Activated CD8-positive, alpha-beta memory T cell treated with anti-CD3 and anti-CD28 coated beads, Interleukin-2, amount 50 U/mL, for 24 hours (primary cell): Measurements from ENCODE around the gene ZBTB39.
"Not testable (repeated sequence)": the region's sequence is repeated elsewhere in the genome, so short reads cannot be mapped to it uniquely, and the experiment has no call there.

ENCODE experiments used
- DNase-seq: peaks from one replicate; pipeline ENCODE4 v3.0.0-alpha.2; 2020; ENCODE audit errors: extremely low read depth

ZBTB39 gene

DNA sequence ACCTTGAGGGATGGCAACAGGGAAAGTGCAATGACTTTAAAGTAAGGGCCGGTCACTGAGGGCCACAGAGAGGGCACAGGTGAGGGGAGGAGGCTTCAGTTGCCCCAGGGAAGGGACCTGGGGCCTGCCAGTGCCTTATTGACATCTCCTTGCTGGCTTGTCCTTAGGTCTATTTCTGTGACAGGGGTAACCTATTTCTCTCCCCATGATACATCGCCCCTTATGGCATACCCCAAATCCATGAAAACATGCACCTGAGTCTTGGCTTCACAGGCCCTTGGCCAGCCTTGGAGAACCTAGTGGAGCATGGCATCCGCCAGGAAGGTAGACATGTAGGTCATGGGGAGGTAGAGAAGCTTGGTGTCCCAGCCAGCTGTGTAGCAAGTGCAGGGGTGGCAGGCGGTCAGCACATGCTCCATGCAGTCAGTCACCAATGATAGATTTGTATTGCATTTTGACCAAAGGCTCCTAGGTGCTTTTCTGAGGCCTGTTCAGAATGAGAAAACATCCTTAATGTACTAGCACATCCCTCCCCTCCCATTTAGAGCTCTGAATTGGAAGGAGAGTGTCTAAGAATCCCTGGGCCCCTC, 25.3 kb downstream of the ZBTB39 start:
- DNase-seq = no peak

DNA sequence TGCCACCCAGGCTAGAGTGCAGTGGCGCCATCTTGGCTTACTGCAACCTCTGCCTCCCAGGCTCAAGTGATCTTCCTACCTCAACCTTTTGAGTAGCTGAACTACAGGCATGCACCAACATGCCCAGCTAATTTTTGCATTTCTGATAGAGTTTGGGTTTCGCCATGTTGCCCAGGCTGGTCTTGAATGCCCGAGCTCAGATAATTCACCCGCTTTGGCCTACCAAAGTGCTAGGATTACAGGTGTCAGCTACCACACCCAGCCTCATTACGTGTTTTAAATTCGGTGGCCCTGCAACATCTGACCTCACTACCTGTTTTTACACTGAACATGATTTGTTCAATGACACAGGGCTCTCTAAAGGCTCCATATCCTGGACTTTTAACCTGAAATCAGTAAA, 26.1 kb downstream of the ZBTB39 start:
- DNase-seq = no peak

DNA sequence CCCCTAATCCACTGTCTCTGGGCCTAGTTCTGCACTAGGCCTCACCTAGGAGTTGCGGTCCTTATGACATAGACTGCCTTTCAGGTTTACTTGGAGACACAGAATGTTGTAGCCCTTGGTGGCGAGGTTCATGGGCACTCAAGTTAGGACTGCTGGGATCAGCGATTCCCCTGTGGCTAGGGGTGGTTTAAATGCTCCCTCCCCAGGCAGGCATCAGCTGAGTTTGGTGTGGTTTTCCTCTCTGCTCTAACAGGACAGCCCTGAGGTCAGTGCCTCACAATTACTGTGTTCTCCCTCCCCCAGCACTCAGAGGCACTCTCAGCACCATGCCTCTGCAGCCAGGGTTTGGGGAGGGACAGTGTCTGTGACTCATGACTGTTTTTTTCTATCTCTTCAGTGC, 26.7 kb downstream of the ZBTB39 start:
- DNase-seq = no peak

DNA sequence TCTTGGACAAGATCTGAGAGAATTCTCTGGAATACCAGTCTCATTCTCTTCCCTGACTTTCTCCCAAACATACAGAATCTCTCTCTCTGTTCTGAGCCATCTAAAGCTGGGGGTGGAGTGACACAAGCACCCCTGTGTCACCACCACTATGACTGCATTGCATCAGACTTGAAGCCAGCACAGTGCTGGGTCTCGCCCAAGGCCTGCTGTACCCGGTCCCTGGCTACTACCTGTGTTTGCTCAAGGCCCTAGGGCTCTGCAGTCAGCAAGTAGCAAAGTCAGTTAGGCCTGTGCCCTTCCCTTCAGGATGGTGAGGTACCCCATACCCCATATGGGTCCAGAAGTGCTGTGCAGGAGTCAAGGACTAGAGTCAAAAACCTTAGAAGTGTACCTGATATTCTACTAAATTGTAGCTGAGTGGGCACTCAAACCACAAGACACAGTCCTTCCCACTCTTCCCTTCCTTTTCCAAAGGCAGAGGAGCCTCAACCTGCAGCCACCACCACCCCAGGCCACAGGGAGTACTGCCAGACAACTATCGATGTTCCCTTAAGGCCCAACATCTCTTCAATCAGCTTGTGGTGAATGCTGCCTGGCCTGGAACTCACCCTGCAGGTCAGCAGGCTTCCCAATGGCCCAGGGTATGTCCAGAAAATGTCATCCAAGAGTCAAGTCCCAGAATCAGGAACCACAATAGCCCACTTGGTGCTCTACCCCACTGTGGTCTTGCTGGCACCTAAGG, 27.8 kb downstream of the ZBTB39 start:
- no peak for DNase-seq

DNA sequence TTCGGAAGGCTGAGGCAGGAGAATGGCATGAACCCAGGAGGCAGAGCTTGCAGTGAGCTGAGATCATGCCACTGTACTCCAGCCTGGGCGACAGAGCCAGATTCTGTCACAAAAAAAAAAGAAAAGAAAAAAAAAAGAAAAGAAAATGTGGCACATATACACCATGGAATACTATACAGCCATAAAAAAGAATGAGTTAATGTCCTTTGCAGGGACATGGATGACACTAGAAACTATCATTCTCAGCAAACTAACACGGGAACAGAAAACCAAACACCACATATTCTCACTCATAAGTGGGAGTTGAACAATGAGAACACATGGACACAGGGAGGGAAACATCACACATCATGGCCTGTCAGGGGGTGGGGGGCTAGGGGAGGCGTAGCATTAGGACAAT, 29.0 kb downstream of the ZBTB39 start:
- DNase-seq = not testable (repeated sequence)

DNA sequence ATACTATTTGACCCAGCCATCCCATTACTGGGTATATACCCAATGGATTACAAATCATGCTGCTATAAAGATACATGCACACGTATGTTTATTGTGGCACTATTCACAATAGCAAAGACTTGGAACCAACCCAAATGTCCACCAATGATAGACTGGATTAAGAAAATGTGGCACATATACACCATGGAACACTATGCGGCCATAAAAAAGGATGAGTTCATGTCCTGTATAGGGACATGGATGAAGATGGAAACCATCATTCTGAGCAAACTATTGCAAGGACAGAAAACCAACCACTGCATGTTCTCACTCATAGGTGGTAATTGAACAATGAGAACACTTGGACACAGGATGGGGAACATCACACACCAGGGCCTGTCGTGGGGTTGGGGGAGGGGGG, 32.1 kb downstream of the ZBTB39 start:
- not testable (repeated sequence) for DNase-seq

DNA sequence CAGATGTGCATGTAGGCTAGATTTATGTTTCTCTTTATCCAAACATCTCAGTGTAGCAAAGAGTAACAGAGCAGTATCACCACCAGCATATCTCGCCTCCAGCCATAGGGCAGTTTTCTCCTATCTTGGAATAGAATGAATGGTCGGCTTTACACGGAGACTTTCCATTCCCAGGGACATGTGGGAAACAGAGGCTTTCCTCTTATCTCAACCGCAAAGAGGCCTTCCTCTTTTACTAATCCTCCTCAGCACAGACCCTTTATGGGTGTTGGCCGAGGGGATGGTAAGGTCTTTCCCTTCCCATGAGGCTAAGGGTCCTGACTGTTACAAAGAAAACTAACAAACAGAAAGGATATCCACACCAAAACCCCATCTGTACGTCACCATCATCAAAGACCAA, 37.4 kb downstream of the ZBTB39 start:
- not testable (repeated sequence) for DNase-seq

DNA sequence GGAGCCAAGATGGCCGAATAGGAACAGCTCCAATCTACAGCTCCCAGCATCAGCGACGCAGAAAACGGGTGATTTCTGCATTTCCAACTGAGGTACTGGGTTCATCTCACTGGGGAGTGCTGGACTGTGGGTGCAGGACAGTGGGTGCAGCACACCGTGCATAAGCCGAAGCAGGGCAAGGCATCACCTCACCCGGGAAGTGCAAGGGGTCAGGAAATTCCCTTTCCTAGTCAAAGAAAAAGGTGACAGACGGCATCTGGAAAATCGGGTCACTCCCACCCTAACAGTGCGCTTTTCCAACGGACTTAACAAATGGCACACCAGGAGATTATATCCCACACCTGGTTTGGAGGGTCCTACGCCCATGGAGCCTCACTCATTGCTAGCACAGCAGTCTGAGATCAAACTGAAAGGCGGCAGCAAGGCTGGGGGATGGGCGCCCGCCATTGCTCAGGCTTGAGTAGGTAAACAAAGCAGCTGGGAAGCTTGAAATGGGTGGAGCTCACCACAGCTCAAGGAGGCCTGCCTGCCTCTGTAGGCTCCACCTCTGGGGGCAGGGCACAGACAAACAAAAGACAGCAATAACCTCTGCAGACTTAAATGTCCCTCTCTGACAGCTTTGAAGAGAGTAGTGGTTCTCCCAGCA, 40.2 kb downstream of the ZBTB39 start:
- DNase-seq = not testable (repeated sequence)

DNA sequence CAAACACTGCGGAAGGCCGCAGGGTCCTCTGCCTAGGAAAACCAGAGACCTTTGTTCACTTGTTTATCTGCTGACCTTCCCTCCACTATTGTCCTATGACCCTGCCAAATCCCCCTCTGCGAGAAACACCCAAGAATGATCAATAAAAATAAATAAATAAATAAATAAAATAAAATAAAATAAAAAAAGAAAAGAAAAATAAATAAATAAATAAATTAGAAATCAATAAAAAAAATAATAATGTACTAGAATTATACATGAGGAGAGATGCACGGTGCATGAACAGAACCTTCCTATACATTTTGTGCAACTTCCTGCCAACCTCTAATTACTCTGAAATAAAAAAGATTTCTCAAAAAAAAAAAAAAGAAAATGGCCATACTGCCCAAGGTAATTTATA, 41.2 kb downstream of the ZBTB39 start:
- not testable (repeated sequence) for DNase-seq

DNA sequence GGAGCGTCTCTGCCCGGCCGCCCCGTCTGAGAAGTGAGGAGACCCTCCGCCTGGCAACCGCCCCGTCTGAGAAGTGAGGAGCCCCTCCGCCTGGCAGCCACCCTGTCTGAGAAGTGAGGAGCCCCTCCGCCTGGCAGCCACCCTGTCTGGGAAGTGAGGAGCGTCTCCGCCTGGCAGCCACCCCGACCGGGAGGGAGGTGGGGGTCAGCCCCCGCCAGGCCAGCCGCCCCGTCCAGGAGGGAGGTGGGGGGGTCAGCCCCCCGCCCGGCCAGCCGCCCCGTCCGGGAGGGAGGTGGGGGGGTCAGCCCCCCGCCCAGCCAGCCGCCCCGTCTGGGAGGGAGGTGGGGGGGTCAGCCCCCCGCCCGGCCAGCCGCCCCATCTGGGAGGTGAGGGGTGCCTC, 42.8 kb downstream of the ZBTB39 start:
- not testable (repeated sequence) for DNase-seq

DNA sequence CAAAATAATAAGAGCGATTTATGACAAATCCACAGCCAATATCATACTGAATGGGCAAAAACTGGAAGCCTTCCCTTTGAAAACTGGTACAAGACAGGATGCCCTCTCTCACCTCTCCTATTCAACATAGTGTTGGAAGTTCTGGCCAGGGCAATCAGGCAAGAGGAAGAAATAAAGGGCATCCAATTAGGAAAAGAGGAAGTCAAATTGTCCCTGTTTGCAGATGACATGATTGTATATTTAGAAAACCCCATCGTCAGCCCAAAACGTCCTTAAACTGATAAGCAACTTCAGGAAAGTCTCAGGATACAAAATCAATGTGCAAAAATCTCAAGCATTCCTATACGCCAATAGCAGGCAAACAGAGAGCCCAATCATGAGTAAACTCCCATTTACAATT, 44.1 kb downstream of the ZBTB39 start:
- DNase-seq = not testable (repeated sequence)

DNA sequence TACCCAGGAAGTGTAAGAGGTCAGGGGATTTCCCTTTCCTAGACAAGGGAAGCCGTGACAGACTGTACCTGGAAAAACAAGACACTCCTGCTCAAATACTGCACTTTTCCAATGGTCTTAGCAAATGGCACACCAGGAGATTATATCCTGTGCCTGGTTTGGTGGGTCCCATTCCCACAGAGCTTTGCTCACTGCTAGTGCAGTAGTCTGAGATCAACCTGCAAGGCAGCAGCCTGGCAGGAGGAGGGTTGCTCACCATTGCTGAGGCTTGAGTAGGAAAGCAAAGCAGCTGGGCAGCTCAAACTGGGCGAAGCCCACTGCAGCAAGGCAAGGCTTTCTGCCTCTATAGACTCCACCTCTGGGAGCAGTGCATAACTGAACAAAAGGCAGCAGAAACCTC, 47.9 kb downstream of the ZBTB39 start:
- no peak for DNase-seq

DNA sequence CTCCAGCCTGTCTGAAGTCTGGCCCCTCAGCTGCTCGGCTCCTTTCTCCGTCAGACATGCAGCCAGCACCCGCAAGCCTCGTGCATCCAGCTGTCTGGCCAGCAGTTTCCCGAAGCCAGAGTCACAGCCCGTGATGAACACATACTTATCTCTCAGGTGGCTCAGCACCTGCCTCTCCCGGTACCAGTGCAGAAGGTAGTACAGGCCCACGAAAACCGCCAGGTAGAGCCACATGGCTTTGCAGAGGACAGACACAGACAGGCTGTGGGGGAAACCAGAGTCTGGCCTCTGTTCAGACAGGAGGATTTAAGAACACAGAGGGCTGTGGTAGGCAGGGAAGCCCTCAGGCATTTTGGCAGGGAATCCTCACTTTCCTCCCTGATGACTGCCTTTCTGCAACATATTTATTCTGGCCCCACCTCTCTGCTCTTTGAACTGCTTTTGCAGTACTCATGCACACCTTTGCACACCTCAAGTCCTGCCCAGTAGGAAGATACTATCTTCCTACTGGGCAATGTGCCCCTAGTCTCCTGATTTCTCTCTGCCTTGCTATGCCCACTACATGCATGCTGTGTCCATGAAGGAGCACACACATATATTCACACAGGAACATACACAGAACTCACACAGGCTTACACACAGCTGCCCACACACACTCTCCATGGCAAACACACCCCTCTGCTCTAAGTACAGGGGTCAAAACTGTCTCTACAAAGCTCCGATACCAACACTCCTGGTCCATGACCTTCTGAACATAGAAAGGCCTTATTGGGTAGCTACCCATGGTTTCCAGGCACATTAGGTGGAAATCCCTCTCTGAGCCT, 48.9 kb downstream of the ZBTB39 start, which contains the start of gene RDH16:
Gene RDH16, minus strand, starts transcription at position 380 of the 824 bp plus-strand sequence. Its CDS starts 146 bp downstream, at position 234.
- DNase-seq = no peak

DNA sequence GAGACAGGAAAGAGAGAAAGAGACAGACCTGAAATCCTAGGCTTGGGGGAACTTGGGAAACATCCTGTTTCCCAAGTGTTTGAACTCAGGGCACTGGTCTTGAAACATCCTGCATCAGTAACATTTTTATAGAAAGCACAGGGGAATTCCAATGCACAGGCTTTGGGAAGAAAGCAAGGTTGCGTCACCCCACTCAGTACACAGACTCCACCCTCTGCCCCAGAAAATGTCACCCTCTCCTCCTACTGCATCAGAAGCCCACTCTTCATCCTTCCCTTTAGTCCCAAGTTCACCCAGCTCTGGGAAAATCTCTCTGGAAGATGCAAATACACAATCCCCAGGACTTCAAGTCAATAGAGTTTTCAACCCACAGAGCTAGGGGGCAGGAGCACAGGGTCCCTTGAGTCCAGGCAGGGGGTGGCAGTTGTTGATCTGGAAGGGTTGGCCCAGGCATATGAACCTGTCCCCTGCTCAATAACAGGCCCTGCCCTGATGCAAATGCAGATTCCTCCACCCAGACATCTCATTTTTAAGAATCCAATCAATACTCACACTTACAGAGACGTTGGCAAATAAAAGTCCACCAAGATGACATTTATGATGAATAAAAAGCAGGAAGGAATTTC, 50.6 kb downstream of the ZBTB39 start:
- DNase-seq = no peak

DNA sequence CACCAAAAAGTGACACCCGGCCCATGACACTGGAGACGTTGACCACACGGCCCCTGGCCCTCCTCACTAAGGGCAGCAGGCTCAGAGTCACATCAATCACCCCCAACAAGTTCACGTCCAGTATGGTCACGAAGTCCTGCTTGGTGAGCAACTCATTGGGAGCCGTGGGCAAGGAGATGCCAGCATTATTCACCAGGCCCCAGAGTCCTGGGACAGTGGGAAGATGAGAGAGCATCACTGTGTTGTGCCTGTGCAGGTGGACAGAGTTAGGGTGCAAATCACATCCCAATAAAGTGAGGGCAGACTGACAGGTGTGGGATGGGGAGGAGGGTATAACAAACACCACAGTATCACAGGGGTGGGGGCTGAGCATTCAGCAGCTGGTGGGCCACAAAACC, 51.4 kb downstream of the ZBTB39 start:
- no peak for DNase-seq

DNA sequence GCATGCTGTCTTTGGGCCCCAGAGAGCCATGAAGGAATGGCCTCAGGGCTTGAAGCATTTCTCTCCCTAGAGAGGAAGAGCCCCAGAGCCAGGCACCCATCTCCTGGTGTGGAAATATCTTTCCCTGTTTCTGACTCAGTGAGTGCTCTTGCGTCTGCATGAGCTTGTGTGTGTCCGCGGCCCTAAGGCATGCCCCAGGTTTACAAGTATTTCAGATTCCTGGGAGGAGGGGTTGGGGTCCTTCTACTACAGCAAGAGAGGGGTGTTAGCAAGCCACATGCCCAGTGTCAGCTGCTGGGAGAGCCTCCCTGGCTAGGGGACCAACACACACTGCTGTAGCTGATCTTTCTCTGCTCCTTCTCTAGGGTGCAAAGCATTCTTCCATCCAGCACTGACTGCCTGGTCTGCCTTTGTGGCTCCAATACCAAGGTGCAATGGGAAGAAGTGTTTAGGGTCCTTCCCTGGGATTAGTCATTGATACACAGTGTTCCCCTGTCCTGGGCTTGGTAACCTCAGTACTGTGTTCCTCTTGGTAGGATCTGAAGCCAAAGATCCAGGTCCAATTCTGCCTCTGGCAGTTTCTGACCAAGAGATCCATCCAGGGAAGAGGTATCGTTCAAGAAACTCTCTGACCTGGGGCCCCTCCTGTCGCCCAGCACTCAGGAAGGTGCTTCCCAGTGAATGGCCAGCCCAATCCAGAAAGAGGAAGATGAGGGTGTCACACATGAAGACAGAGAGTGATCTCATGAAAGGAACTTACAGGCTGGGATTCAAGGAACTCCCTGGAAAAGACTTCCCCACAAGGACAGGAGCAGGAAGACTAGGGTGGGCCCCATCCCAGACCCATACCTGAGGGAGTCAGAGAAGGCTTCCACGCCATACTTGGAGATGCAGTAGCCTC, 52.0 kb downstream of the ZBTB39 start:
- DNase-seq = no peak

DNA sequence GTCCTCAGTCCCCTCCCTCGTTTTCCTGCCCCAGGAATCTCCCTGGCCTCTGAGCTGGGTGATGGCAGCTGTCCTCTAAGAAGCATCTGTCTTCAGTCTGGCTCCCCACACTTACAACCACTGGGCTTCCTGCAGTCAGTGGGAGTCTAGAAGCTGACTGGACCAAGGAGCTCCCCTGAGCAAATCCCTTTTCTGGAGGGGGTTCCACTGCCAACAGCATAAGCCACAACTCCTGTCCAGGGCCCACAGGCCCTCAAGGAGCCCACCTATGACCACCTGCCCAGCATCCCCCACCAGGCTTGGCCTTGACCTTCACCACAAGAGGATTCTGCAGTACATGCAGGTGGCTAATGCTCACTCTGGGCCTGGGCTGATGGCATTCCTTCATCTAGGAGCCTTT, 53.0 kb downstream of the ZBTB39 start:
- DNase-seq = no peak

DNA sequence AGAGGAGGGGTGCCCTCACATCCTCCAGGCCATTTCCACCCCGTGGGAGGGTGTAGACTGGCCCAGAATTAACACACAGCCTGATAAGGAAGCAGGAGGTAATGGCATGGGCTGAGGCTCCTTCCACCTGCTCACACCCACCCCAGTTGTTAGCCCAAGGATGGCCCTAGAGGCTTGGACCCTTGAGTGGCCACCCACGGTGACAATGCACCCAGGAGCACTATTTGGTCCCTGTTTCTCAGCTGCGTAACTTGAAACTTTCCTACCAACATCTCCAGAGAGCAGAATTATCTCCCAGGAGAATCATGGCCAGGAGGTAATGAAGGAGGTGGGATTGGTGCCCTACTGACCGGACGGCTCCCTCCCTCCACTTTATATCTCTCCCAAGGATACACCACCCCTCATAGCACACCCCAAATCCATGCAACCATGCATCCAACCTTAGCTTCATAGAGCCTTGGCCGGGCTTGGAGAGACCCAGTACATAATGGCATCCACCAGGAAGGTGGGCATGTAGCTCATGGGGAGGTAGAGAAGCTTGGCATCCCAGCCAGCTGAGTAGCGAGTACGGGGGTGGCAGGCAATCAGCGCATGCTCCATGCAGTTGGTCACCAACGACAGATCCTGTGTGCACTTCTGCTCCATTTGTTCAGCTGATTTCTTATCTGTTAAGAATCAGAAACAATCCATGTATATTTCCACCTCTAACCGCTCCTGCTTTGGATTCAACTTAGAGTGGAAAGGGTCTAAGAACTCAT, 54.6 kb downstream of the ZBTB39 start:
- no peak for DNase-seq

DNA sequence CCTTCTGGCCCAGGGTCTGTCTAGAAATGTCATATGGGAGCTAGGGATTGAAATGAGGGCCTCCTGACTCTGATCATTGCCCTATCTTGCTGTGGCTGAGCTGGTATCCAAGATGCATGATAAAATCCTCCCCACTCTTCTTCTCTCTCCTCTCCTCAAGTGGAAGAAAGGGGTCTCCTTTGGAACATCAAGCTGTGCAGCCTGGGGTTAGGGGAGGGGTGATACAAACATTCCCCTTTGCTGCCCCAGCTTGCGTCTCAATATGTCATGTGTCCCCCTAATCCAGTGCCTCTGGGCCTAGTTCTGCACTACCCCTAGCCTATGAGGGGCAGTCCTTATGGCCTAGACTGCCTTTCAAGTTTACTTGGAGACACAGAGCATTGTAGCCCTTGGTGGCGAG, 57.5 kb downstream of the ZBTB39 start:
- no peak for DNase-seq
